ENCODE results near the gene NFATC2. TPM values are rescaled to one million over a fixed set of nuclear protein-coding genes. Genes with fewer than 3 reads are reported as not detected.

NFATC2 gene
- total RNA-seq, 1 experiment from 2014 or later = 5.0 TPM

GRCh38 chr20:51376111-51376510 lies 166.4 kb downstream of the NFATC2 start:
- intact Hi-C loops (cut with micrococcal nuclease) = no loop called here
- Histone ChIP-seq H3K79me2 (ENCODE audit: insufficient read depth, low read length) (no peaks in the 10 kb centered on the region), H3K27ac (ENCODE audit: low read depth, low read length) (no peak overlapping the region), H3K4me3 (replicated peaks in 1 of 2; ENCODE audit: low read depth in 1 of 2, low read length in 2 of 2) (no peak overlapping the region), H3K4me2 (ENCODE audit: low read length) (no peak overlapping the region), H4K20me1 (ENCODE audit: insufficient read depth) (no peaks in the 10 kb centered on the region), H3K9me2 (ENCODE audit: insufficient read depth) (no peaks in the 10 kb centered on the region), H3K36me3 (ENCODE audit: control insufficient read depth in 1 of 2, insufficient read depth in 2 of 2, low read length in 2 of 2) (no peaks in the 10 kb centered on the region), H2AFZ (ENCODE audit: low read depth, low read length, poor library complexity, severe bottlenecking) (no peak overlapping the region), H3K9ac (ENCODE audit: low read length) (no peak overlapping the region), H3K9me3 (ENCODE audit: control insufficient read depth in 1 of 2, insufficient read depth in 1 of 2, low read depth in 1 of 2, low read length in 2 of 2) (no peaks in the 10 kb centered on the region), H3K4me1 (ENCODE audit: control insufficient read depth in 1 of 2, insufficient read depth in 2 of 2, low read length in 2 of 2) (peaks cover 3 to 8% of the 10 kb centered on the region in 2 experiments; a peak in 2 of 4 replicates), H3K27me3 (ENCODE audit: insufficient read depth, low read length) (no peaks in the 10 kb centered on the region)
- CTCF ChIA-PET = no interaction called here
- BruUV-seq (replicated peaks) = no TSS peak
- TF ChIP-seq CTCF (IDR thresholded peaks at IDR 0.05 in 2 of 3, conservative IDR thresholded peaks at IDR 0.05 in 1 of 3; ENCODE audit: borderline replicate concordance in 1 of 3, insufficient read depth in 1 of 3, low read depth in 2 of 3, low read length in 2 of 3) = no peak
- TF ChIP-seq FOSL1 (IDR thresholded peaks at IDR 0.05; ENCODE audit: low read depth) = no peak
- no peak for TF ChIP-seq SP1 (IDR thresholded peaks at IDR 0.05; ENCODE audit: low read depth)
- no peak for TF ChIP-seq CBX3 (IDR thresholded peaks at IDR 0.05; ENCODE audit: low read depth)
- no peak for TF ChIP-seq POLR2A (IDR thresholded peaks at IDR 0.05; ENCODE audit: borderline replicate concordance, extremely low read depth, insufficient read depth, insufficient read length)
- no peak for TF ChIP-seq EGR1 (IDR thresholded peaks at IDR 0.05; ENCODE audit: low read depth)
- RAD21 ChIA-PET (ENCODE audit: low non-redundant PET in 1 of 2, low total read pairs in 2 of 2, uncharacterized antibody in 2 of 2, unreplicated experiment in 2 of 2) = no interaction called here
- ATAC-seq = no peak
- POLR2A ChIA-PET = no interaction called here
- no peak for DNase-seq (ENCODE audit: low read depth, low spot score)

GRCh38 chr20:51375561-51375960 lies 167.0 kb downstream of the NFATC2 start:
- no peak overlapping the region for H2AFZ ChIP-seq (ENCODE audit: low read depth, low read length, poor library complexity, severe bottlenecking)
- no peaks in the 10 kb centered on the region for H3K9me3 ChIP-seq (ENCODE audit: control insufficient read depth in 1 of 2, insufficient read depth in 1 of 2, low read depth in 1 of 2, low read length in 2 of 2)
- no peaks in the 10 kb centered on the region for H3K9me2 ChIP-seq (ENCODE audit: insufficient read depth)
- BruUV-seq (replicated peaks) = no TSS peak
- H3K27me3 ChIP-seq (ENCODE audit: insufficient read depth, low read length) = no peaks in the 10 kb centered on the region
- no peaks in the 10 kb centered on the region for H3K36me3 ChIP-seq (ENCODE audit: control insufficient read depth in 1 of 2, insufficient read depth in 2 of 2, low read length in 2 of 2)
- ChIA-PET POLR2A (no interaction called here), RAD21 (ENCODE audit: low non-redundant PET in 1 of 2, low total read pairs in 2 of 2, uncharacterized antibody in 2 of 2, unreplicated experiment in 2 of 2) (no interaction called here), CTCF (interaction anchor here (1.2 kb wide), 1 partner anchor 219 kb away, joined by 3 read pairs; no protein-coding TSS in a partner anchor)
- no peak overlapping the region for H3K4me2 ChIP-seq (ENCODE audit: low read length)
- peaks cover 3 to 8% of the 10 kb centered on the region in 2 experiments; a peak in 2 of 4 replicates for H3K4me1 ChIP-seq (ENCODE audit: control insufficient read depth in 1 of 2, insufficient read depth in 2 of 2, low read length in 2 of 2)
- no peaks in the 10 kb centered on the region for H4K20me1 ChIP-seq (ENCODE audit: insufficient read depth)
- DNase-seq (ENCODE audit: low read depth, low spot score) (no peak), ATAC-seq (no peak)
- H3K27ac ChIP-seq (ENCODE audit: low read depth, low read length) = no peak overlapping the region
- no peak for TF ChIP-seq POLR2A (IDR thresholded peaks at IDR 0.05; ENCODE audit: borderline replicate concordance, extremely low read depth, insufficient read depth, insufficient read length)
- no peak for TF ChIP-seq CTCF (IDR thresholded peaks at IDR 0.05 in 2 of 3, conservative IDR thresholded peaks at IDR 0.05 in 1 of 3; ENCODE audit: borderline replicate concordance in 1 of 3, insufficient read depth in 1 of 3, low read depth in 2 of 3, low read length in 2 of 3)
- no peak for TF ChIP-seq ZNF274 (IDR thresholded peaks at IDR 0.05; ENCODE audit: low read depth, low read length)
- no peak for TF ChIP-seq CBX3 (IDR thresholded peaks at IDR 0.05; ENCODE audit: low read depth)
- TF ChIP-seq ZBTB33 (IDR thresholded peaks at IDR 0.05; ENCODE audit: extremely low read depth, insufficient replicate concordance, low read length) = no peak
- TF ChIP-seq EZH2 (IDR thresholded peaks at IDR 0.05) = no peak
- TF ChIP-seq SIN3A (IDR thresholded peaks at IDR 0.05; ENCODE audit: low read depth) = no peak
- no peak for TF ChIP-seq RAD21 (IDR thresholded peaks at IDR 0.05; ENCODE audit: low read depth)
- no peak for TF ChIP-seq EZH2phosphoT487 (IDR thresholded peaks at IDR 0.05; ENCODE audit: borderline replicate concordance)
- no peak for TF ChIP-seq ATF3 (IDR thresholded peaks at IDR 0.05)
- TF ChIP-seq EGR1 (IDR thresholded peaks at IDR 0.05; ENCODE audit: low read depth) = no peak
- no peak for TF ChIP-seq JUND (IDR thresholded peaks at IDR 0.05)
- no peaks in the 10 kb centered on the region for H3K79me2 ChIP-seq (ENCODE audit: insufficient read depth, low read length)
- intact Hi-C loops (cut with micrococcal nuclease) = no loop called here
- no peak overlapping the region for H3K4me3 ChIP-seq (replicated peaks in 1 of 2; ENCODE audit: low read depth in 1 of 2, low read length in 2 of 2)
- no peak overlapping the region for H3K9ac ChIP-seq (ENCODE audit: low read length)

Data from HCT116 (cell line).